Parietal lobe (tissue), 1 donor: ENCODE results near the gene WFS1. TPM values are rescaled to one million over a fixed set of nuclear protein-coding genes. Genes with fewer than 3 reads are reported as not detected.

Experiments
- total RNA-seq: library from RNA; depleted of rRNA; stranded (reverse); fragments of >200 nt; gene quantifications from one replicate; pipeline ENCODE4 v1.2.3, GENCODE V29; 2014

WFS1 gene, protein sequence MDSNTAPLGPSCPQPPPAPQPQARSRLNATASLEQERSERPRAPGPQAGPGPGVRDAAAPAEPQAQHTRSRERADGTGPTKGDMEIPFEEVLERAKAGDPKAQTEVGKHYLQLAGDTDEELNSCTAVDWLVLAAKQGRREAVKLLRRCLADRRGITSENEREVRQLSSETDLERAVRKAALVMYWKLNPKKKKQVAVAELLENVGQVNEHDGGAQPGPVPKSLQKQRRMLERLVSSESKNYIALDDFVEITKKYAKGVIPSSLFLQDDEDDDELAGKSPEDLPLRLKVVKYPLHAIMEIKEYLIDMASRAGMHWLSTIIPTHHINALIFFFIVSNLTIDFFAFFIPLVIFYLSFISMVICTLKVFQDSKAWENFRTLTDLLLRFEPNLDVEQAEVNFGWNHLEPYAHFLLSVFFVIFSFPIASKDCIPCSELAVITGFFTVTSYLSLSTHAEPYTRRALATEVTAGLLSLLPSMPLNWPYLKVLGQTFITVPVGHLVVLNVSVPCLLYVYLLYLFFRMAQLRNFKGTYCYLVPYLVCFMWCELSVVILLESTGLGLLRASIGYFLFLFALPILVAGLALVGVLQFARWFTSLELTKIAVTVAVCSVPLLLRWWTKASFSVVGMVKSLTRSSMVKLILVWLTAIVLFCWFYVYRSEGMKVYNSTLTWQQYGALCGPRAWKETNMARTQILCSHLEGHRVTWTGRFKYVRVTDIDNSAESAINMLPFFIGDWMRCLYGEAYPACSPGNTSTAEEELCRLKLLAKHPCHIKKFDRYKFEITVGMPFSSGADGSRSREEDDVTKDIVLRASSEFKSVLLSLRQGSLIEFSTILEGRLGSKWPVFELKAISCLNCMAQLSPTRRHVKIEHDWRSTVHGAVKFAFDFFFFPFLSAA
- 5.9 TPM for total RNA-seq

DNA sequence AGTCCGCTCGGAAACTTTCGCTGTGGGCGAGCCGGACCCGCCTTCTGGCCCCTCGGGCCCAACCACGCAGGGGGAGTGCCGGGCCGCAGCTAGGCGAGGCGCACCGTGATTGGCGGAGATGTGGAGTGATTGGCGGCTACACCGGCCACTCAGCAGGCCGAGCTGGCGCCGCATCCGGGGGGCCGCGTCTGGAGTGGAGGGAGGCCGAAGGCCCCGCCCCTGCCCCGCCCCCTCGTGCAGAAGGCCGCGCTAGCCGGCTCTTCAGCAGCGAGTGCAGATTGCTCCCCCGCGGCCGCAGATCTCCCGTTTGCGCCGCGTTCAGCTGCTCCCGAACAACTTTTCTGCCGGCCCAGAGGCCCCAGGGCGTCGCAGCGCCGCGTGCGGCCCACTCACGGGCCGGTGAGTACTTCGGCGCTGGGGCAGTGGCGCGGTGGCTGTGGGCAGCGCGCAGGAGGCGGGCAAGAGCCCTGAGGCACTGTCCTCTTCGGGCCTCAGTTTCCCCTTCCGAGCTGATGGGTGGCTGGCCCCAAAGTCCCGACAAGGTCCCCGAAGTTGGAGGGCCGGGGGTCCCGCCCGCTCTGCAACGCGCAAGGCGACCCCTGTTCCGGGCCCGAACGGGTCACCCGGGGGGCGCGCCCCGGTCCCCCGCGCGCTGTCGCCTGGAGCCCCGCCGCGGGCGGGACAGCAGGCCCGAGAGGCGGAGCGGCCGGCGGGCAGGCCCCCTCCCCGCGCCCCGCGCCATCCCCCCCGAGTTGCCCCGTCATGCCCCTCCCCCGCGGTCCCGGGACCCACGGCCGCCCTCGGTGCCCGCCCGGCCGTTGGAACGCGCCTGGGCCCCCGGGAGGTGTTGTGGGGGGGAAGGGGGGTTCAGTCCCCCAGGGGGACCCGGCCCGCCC is at the start of gene WFS1:
Gene WFS1, plus strand, starts transcription at position 235 of the 896 bp plus-strand sequence. CDS start 7,606 bp downstream, outside the sequence.

Other genes with a start within 250 kb of the WFS1 start
- 29.4 TPM for gene JAKMIP1, start 69.3 kb upstream of the WFS1 start, total RNA-seq
- gene PPP2R2C, start 202.8 kb downstream of the WFS1 start, total RNA-seq: 60.7 TPM